NCI-H2196 treated with DMSO at 0.1 percent for 48 hours (cell line): ENCODE measurements around the gene NOL6.

Experiments
- DNase-seq: peaks from one replicate; lab custom pipeline; 2025; ENCODE audit not compliant: unreplicated experiment; lab: John Stamatoyannopoulos, UW

NOL6 gene

GRCh38 chr9:33453999-33454660 lies 19.6 kb downstream of the NOL6 start:
- DNase-seq: no peak

GRCh38 chr9:33453286-33453860 lies 20.4 kb downstream of the NOL6 start:
- DNase-seq: no peak

- DNase-seq: peak; percentile 56
Observed at GRCh38 chr9:33452828-33453271, 20.9 kb downstream of the NOL6 start.

- no peak for DNase-seq
Observed at GRCh38 chr9:33450621-33451146, 23.0 kb downstream of the NOL6 start.

- no peak for DNase-seq
Observed at GRCh38 chr9:33449715-33450114, 24.0 kb downstream of the NOL6 start.

- no peak for DNase-seq
Observed at GRCh38 chr9:33447799-33448553, 25.7 kb downstream of the NOL6 start.

- no peak for DNase-seq
Observed at GRCh38 chr9:33446946-33447798, 26.6 kb downstream of the NOL6 start, which contains the start of gene AQP3. AQP3 (minus strand) TSS chr9:33447593; CDS start chr9:33447530, 63 bp downstream.

GRCh38 chr9:33446240-33446945 lies 27.3 kb downstream of the NOL6 start:
- DNase-seq: no peak

- DNase-seq: no peak
Observed at GRCh38 chr9:33445389-33446239, 28.1 kb downstream of the NOL6 start.

GRCh38 chr9:33443464-33444154 lies 30.1 kb downstream of the NOL6 start:
- DNase-seq: no peak

- DNase-seq: no peak
Observed at GRCh38 chr9:33443047-33443446, 30.7 kb downstream of the NOL6 start.

GRCh38 chr9:33442125-33442524 lies 31.6 kb downstream of the NOL6 start:
- DNase-seq: no peak

GRCh38 chr9:33440609-33441008 lies 33.1 kb downstream of the NOL6 start:
- DNase-seq: no peak

GRCh38 chr9:33440204-33440603 lies 33.5 kb downstream of the NOL6 start:
- DNase-seq: no peak

- DNase-seq: no peak
Observed at GRCh38 chr9:33439731-33440130, 34.0 kb downstream of the NOL6 start.

GRCh38 chr9:33438926-33439680 lies 34.6 kb downstream of the NOL6 start:
- DNase-seq: no peak

GRCh38 chr9:33437898-33438297 lies 35.8 kb downstream of the NOL6 start:
- no peak for DNase-seq

GRCh38 chr9:33437205-33437604 lies 36.5 kb downstream of the NOL6 start:
- DNase-seq: no peak
